ENCODE results near the gene CDK17.
"Not testable (repeated sequence)": the region's sequence is repeated elsewhere in the genome, so short reads cannot be mapped to it uniquely, and the experiment has no call there.

CDK17 gene

DNA sequence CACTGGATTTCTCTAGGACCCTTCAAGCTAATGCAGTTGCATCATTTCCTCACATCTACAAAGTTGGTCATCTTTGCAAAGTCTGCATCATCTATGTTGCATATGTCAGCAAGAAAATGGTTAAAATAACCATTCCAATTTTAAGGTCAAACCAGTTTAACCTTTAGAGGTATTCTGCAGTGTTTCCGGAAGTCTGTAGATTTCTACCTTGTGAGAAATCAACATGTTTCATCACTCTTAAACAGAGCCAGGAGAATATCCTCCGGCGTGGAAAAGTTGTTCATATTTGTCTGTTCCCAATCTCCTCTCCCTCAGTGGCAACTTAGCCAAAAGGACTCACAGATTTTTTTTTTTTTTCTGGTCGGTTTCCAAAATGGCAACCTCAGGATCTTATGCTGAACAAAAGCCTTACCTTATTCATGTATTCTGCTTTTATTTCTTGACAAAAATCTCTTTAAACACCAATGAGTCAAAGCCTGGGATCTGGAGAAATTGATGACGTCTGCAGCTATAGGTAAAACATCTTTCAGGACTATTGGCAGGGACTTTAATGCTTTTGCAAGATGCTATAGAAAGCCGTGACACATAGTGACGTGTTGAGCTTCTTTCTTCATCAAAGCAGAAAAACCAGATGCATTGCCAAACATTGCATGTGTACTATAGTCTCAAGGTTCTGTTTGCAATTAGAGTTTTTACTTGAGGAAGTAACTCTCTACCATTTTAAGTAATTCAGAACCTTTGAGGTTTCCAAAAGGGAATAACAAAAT lies 16.0 kb upstream of the CDK17 start:
- no peak overlapping the region for H3K27ac ChIP-seq (ENCODE audit: low read length)
- no peak overlapping the region for H3K4me3 ChIP-seq (ENCODE audit: low read length)
- no peak overlapping the region for H3K9ac ChIP-seq (ENCODE audit: low read depth, low read length)
- H3K27me3 ChIP-seq (ENCODE audit: insufficient read depth, low read length) = no peaks in the 10 kb centered on the region
- no peaks in the 10 kb centered on the region for H3K4me1 ChIP-seq (ENCODE audit: insufficient read depth, low read length)
- no peaks in the 10 kb centered on the region for H3K9me3 ChIP-seq (ENCODE audit: insufficient read depth, low read depth, low read length)
- H3K36me3 ChIP-seq (ENCODE audit: insufficient read depth, low read depth, low read length) = no peaks in the 10 kb centered on the region

DNA sequence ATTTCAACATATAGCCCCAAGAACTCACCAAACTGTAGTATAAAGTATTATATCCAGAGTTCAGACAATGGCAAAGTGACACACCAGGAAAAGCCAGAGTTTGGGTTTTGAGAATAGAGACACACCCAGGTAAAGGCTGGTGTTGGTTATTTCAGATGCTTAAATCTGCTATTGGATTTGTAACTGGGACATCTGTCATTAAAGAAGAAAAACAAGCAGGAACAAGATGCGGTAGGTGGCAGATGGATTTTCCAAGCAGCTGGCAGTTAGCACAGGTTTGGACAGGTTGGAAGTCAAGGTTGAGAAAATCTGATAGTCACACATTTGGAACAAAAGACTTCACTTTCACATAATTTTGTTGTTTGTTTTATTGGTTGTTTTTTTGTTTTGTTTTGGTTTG lies 14.4 kb upstream of the CDK17 start:
- Histone ChIP-seq H3K9ac (ENCODE audit: low read depth, low read length) (no peak overlapping the region), H3K36me3 (ENCODE audit: insufficient read depth, low read depth, low read length) (no peaks in the 10 kb centered on the region), H3K4me1 (ENCODE audit: insufficient read depth, low read length) (no peaks in the 10 kb centered on the region), H3K27ac (ENCODE audit: low read length) (no peak overlapping the region), H3K4me3 (ENCODE audit: low read length) (no peak overlapping the region), H3K27me3 (ENCODE audit: insufficient read depth, low read length) (no peaks in the 10 kb centered on the region), H3K9me3 (ENCODE audit: insufficient read depth, low read depth, low read length) (no peaks in the 10 kb centered on the region)

GRCh38 chr12:96412431-96412830 lies 12.2 kb upstream of the CDK17 start:
- H3K4me3 ChIP-seq (ENCODE audit: low read length) = no peak overlapping the region
- no peaks in the 10 kb centered on the region for H3K36me3 ChIP-seq (ENCODE audit: insufficient read depth, low read depth, low read length)
- no peaks in the 10 kb centered on the region for H3K4me1 ChIP-seq (ENCODE audit: insufficient read depth, low read length)
- no peaks in the 10 kb centered on the region for H3K27me3 ChIP-seq (ENCODE audit: insufficient read depth, low read length)
- no peak overlapping the region for H3K9ac ChIP-seq (ENCODE audit: low read depth, low read length)
- no peaks in the 10 kb centered on the region for H3K9me3 ChIP-seq (ENCODE audit: insufficient read depth, low read depth, low read length)
- H3K27ac ChIP-seq (ENCODE audit: low read length) = no peak overlapping the region

- Histone ChIP-seq H3K4me1 (ENCODE audit: insufficient read depth, low read length) (no peaks in the 10 kb centered on the region), H3K36me3 (ENCODE audit: insufficient read depth, low read depth, low read length) (no peaks in the 10 kb centered on the region), H3K9ac (ENCODE audit: low read depth, low read length) (no peak overlapping the region), H3K27me3 (ENCODE audit: insufficient read depth, low read length) (no peaks in the 10 kb centered on the region), H3K4me3 (ENCODE audit: low read length) (no peak overlapping the region), H3K27ac (ENCODE audit: low read length) (no peak overlapping the region), H3K9me3 (ENCODE audit: insufficient read depth, low read depth, low read length) (no peaks in the 10 kb centered on the region)
Observed at GRCh38 chr12:96409731-96410130, 9.5 kb upstream of the CDK17 start.

GRCh38 chr12:96408993-96409392 lies 8.8 kb upstream of the CDK17 start:
- Histone ChIP-seq H3K9ac (ENCODE audit: low read depth, low read length) (no peak overlapping the region), H3K4me1 (ENCODE audit: insufficient read depth, low read length) (peaks cover 6% of the 10 kb centered on the region; the same call in 1 of the 2 replicates), H3K9me3 (ENCODE audit: insufficient read depth, low read depth, low read length) (no peaks in the 10 kb centered on the region), H3K4me3 (ENCODE audit: low read length) (no peak overlapping the region), H3K36me3 (ENCODE audit: insufficient read depth, low read depth, low read length) (no peaks in the 10 kb centered on the region), H3K27me3 (ENCODE audit: insufficient read depth, low read length) (no peaks in the 10 kb centered on the region), H3K27ac (ENCODE audit: low read length) (no peak overlapping the region)

DNA sequence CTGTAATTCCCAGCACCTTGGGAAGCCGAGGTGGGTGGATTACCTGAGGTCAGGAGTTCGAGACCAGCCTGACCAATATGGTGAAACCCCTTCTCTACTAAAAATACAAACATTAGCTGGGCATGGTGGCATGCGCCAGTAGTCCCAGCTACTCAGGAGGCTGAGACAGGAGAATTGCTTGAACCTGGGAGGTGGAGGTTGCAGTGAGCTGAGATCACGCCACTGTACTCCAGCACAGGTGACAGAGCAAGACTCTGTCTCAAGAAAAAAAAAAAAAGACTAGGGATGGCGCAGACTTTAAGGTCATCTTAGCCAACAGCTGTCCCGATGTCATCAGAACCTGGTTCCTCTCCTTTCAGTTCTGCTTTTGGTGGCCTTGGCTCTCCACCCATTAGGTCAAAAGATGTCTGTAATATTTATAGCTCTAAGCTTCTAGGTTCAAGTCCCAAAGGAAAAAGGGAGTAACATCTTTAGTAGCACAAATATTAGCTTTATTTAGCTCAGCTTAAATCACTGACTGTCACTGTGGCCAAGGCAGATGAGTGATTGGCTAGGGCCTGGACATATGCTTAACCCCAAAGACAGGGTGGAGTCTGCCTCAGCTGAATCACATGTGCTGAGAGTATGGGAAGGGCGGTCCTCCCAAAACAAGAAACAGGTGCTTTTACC lies 7.3 kb upstream of the CDK17 start:
- peaks cover 11% of the 10 kb centered on the region; the same call in 1 of the 2 replicates for H3K4me1 ChIP-seq (ENCODE audit: insufficient read depth, low read length)
- not testable (repeated sequence) for H3K27ac ChIP-seq (ENCODE audit: low read length); H3K36me3 ChIP-seq (ENCODE audit: insufficient read depth, low read depth, low read length); H3K9me3 ChIP-seq (ENCODE audit: insufficient read depth, low read depth, low read length); H3K27me3 ChIP-seq (ENCODE audit: insufficient read depth, low read length); H3K9ac ChIP-seq (ENCODE audit: low read depth, low read length); H3K4me3 ChIP-seq (ENCODE audit: low read length)

DNA sequence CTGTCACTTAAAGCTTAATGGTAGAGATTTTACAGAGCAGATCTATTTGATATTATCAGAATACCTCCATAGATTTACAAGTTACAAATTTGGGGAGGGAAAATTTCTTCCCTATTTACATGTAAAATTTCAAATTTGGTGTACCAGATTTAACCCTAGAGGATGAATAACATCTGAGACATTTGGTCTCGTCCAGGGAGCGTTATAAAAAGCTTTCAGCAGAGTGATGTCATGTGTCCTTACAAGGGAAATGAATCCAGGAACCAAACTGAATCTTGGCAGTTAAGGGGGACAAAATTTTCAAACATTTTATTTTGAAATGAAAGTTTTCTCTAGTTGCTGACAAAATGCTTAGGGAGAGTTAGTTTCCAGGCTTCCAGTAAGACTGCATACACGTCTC lies 4.5 kb upstream of the CDK17 start:
- H3K4me3 ChIP-seq (ENCODE audit: low read length) = no peak overlapping the region
- H3K27me3 ChIP-seq (ENCODE audit: insufficient read depth, low read length) = no peaks in the 10 kb centered on the region
- no peak overlapping the region for H3K27ac ChIP-seq (ENCODE audit: low read length)
- H3K9me3 ChIP-seq (ENCODE audit: insufficient read depth, low read depth, low read length) = no peaks in the 10 kb centered on the region
- no peaks in the 10 kb centered on the region for H3K36me3 ChIP-seq (ENCODE audit: insufficient read depth, low read depth, low read length)
- peaks cover 23% of the 10 kb centered on the region for H3K4me1 ChIP-seq (ENCODE audit: insufficient read depth, low read length)
- H3K9ac ChIP-seq (ENCODE audit: low read depth, low read length) = no peak overlapping the region

- Histone ChIP-seq H3K27me3 (ENCODE audit: insufficient read depth, low read length) (peaks cover 2% of the 10 kb centered on the region; the same call in 1 of the 2 replicates), H3K27ac (ENCODE audit: low read length) (no peak overlapping the region), H3K36me3 (ENCODE audit: insufficient read depth, low read depth, low read length) (no peaks in the 10 kb centered on the region), H3K9ac (ENCODE audit: low read depth, low read length) (no peak overlapping the region), H3K4me3 (ENCODE audit: low read length) (no peak overlapping the region), H3K9me3 (ENCODE audit: insufficient read depth, low read depth, low read length) (no peaks in the 10 kb centered on the region), H3K4me1 (ENCODE audit: insufficient read depth, low read length) (peaks cover 23% of the 10 kb centered on the region)
Observed at GRCh38 chr12:96403870-96404269, 3.6 kb upstream of the CDK17 start.

DNA sequence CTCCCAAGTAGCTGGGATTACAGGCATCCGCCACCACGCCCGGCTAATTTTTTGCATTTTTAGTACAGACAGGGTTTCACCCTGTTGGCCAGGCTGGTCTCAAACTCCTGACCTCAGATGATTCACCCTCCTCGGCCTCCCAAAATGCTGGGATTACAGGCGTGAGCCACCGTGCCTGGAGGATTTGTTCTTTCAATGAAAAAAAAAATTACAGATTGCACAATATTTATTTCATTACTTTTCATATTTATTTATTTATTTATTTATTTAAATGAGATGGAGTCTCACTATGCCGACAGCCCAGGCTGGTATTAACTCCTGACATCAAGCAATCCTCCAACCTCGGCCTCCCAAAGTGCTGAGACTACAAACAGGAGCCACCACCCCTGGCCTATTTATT lies 2.3 kb upstream of the CDK17 start:
- not testable (repeated sequence) for H3K36me3 ChIP-seq (ENCODE audit: insufficient read depth, low read depth, low read length); H3K9ac ChIP-seq (ENCODE audit: low read depth, low read length); H3K27ac ChIP-seq (ENCODE audit: low read length); H3K4me3 ChIP-seq (ENCODE audit: low read length); H3K9me3 ChIP-seq (ENCODE audit: insufficient read depth, low read depth, low read length)
- H3K27me3 ChIP-seq (ENCODE audit: insufficient read depth, low read length) = peaks cover 12% of the 10 kb centered on the region; the same call in 1 of the 2 replicates
- peaks cover 34% of the 10 kb centered on the region for H3K4me1 ChIP-seq (ENCODE audit: insufficient read depth, low read length)

DNA sequence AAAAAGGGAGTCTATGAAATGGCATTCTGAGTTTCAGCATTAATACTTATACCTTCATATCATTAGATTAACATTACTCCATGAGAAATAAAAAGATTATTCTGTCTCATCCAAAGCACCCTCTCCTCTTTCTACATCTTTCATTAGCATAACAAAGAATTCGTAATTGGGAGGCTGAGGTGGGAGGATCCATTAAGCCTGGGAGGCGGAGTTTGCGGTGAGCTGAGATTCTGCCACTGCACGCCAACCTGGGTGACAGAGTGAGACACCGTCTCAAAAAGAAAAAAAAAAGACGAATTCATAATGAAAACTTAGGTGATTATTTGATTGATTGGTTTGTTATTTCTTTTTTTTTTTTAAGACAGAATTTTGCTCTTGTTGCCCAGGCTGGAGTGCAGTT lies 1.8 kb upstream of the CDK17 start:
- Histone ChIP-seq H3K9ac (ENCODE audit: low read depth, low read length) (no peak overlapping the region), H3K36me3 (ENCODE audit: insufficient read depth, low read depth, low read length) (no peaks in the 10 kb centered on the region), H3K27ac (ENCODE audit: low read length) (no peak overlapping the region), H3K4me1 (ENCODE audit: insufficient read depth, low read length) (peaks cover 36% of the 10 kb centered on the region), H3K27me3 (ENCODE audit: insufficient read depth, low read length) (peaks cover 12% of the 10 kb centered on the region; the same call in 1 of the 2 replicates), H3K4me3 (ENCODE audit: low read length) (no peak overlapping the region), H3K9me3 (ENCODE audit: insufficient read depth, low read depth, low read length) (no peaks in the 10 kb centered on the region)

- no peaks in the 10 kb centered on the region for H3K36me3 ChIP-seq (ENCODE audit: insufficient read depth, low read depth, low read length)
- H3K27ac ChIP-seq (ENCODE audit: low read length) = peak overlapping the region; percentile 30
- peaks cover 12% of the 10 kb centered on the region; the same call in 1 of the 2 replicates for H3K27me3 ChIP-seq (ENCODE audit: insufficient read depth, low read length)
- peaks cover 40% of the 10 kb centered on the region for H3K4me1 ChIP-seq (ENCODE audit: insufficient read depth, low read length)
- H3K9ac ChIP-seq (ENCODE audit: low read depth, low read length) = peak overlapping the region; percentile 65; the same call in 1 of the 2 replicates
- no peaks in the 10 kb centered on the region for H3K9me3 ChIP-seq (ENCODE audit: insufficient read depth, low read depth, low read length)
- H3K4me3 ChIP-seq (ENCODE audit: low read length) = peak overlapping the region; percentile 87
Observed at GRCh38 chr12:96401076-96401871, 1.0 kb upstream of the CDK17 start.

All from iPS-20b (cell line).